Caco-2 (cell line): ENCODE results near the gene CHRM3. TPM values are rescaled to one million over a fixed set of nuclear protein-coding genes. Genes with fewer than 3 reads are reported as not detected.
"Not testable (repeated sequence)": the region's sequence is repeated elsewhere in the genome, so short reads cannot be mapped to it uniquely, and the experiment has no call there.

Experiments
- BruUV-seq: library from RNA; stranded (reverse); fragments of 400-500 nt; replicated peaks from 2 replicates; lab custom pipeline; 2021; lab: Mats Ljungman, UMichigan
- CTCF ChIA-PET: fragments of 300-600 bp; sonication (Branson Sonifier 250); formaldehyde crosslinking; loops from one replicate; lab custom pipeline; 2022; ENCODE audit warnings: antibody characterized with exemption; lab: Charles Lee
- POLR2A ChIA-PET: fragments of 300-600 bp; sonication (Branson Sonifier 250); formaldehyde crosslinking; loops from one replicate; lab custom pipeline; 2022; ENCODE audit warnings: antibody characterized with exemption; lab: Charles Lee
- DNase-seq, 2 experiments: peaks; one replicate each; pipeline versions ENCODE4 v3.0.0 to v3.0.0-alpha.2; 2020 to 2022
- H3K27me3 ChIP-seq: replicated peaks from 2 replicates; pipeline ENCODE4 v1.6.0; 2011; ENCODE audit warnings: low read length; ENCODE audit not compliant: control insufficient read depth, insufficient read depth
- H3K36me3 ChIP-seq: 2 replicates; pipeline ENCODE4 v1.5.1; 2011; ENCODE audit warnings: low read length; ENCODE audit not compliant: control insufficient read depth, insufficient read depth
- H3K4me1 ChIP-seq: fragments of 250-450 bp; sonication (Bioruptor Pico); 2 replicates; pipeline ENCODE4 v1.5.1; 2020; ENCODE audit warnings: mild to moderate bottlenecking
- H3K4me3 ChIP-seq: 2 replicates; pipeline ENCODE4 v1.5.1; 2011; ENCODE audit warnings: low read depth, mild to moderate bottlenecking, control low read depth, low read length
- H3K9me3 ChIP-seq: fragments of 250-450 bp; sonication (Bioruptor Pico); 2 replicates; pipeline ENCODE4 v1.5.1; 2020; ENCODE audit warnings: mild to moderate bottlenecking, moderate library complexity
- H3K27ac Mint-ChIP-seq: one replicate; pipeline ENCODE4 v1.8.0; 2022; ENCODE audit warnings: mixed read lengths; ENCODE audit not compliant: unreplicated experiment
- H3K27me3 Mint-ChIP-seq: one replicate; pipeline ENCODE4 v1.8.0; 2022; ENCODE audit warnings: mixed read lengths; ENCODE audit not compliant: insufficient read depth, unreplicated experiment
- H3K36me3 Mint-ChIP-seq: one replicate; pipeline ENCODE4 v1.8.0; 2022; ENCODE audit warnings: mild to moderate bottlenecking, mixed read lengths; ENCODE audit not compliant: insufficient read depth, unreplicated experiment
- H3K4me1 Mint-ChIP-seq: one replicate; pipeline ENCODE4 v1.8.0; 2022; ENCODE audit warnings: low read depth, mixed read lengths; ENCODE audit not compliant: unreplicated experiment
- H3K4me3 Mint-ChIP-seq: one replicate; pipeline ENCODE4 v1.8.0; 2022; ENCODE audit warnings: mild to moderate bottlenecking, moderate library complexity, mixed read lengths; ENCODE audit not compliant: unreplicated experiment
- H3K9me3 Mint-ChIP-seq: one replicate; pipeline ENCODE4 v1.8.0; 2022; ENCODE audit warnings: mixed read lengths; ENCODE audit not compliant: unreplicated experiment
- intact Hi-C: fragments of 100-400 bp; cut with micrococcal nuclease; formaldehyde crosslinking; loops from one replicate; pipeline ENCODE4 v1.10.0; 2022; ENCODE audit not compliant: unreplicated experiment
- total RNA-seq: library from RNA; stranded (reverse); gene quantifications from 2 replicates; pipeline ENCODE4 v1.2.3, GENCODE V29; 2022
- TF ChIP-seq, protein P1 (sequence below), 2 experiments: fragments of 200-600 bp in 1 of 2; IDR thresholded peaks; 1 replicate in 1 of 2; 2 replicates in 1 of 2; pipeline versions ENCODE4 v1.5.1 to v1.8.0; 2011 to 2022; ENCODE audit warnings: antibody characterized with exemption in 1 of 2, control low read depth in 1 of 2, inconsistent platforms in 1 of 2, low read depth in 1 of 2, low read length in 1 of 2, mild to moderate bottlenecking in 1 of 2, moderate library complexity in 1 of 2; ENCODE audit not compliant: insufficient read depth in 1 of 2, severe bottlenecking in 1 of 2, unreplicated experiment in 1 of 2

Gene CHRM3
- total RNA-seq, 1 experiment from 2014 or later: 8.6 TPM

GRCh38 chr1:239363930-239364329, 22.4 kb upstream of the CHRM3 start:
- Histone ChIP-seq H3K4me1 (peaks cover 20% of the 10 kb centered on the region), H3K36me3 (no peaks in the 10 kb centered on the region), H3K9me3 (no peaks in the 10 kb centered on the region), H3K4me3 (no peak overlapping the region), H3K27me3 (no peaks in the 10 kb centered on the region)
- intact Hi-C loops: loop anchor here (1.0 to 2.0 kb wide), 5 partner anchors 11 to 131 kb away; partner anchors contain the start of gene CHRM3
- Mint-ChIP-seq H3K27ac (peak overlapping the region; percentile 40), H3K36me3 (peaks cover 9% of the 10 kb centered on the region), H3K4me3 (no peak overlapping the region), H3K27me3 (no peaks in the 10 kb centered on the region), H3K9me3 (peaks cover 14% of the 10 kb centered on the region), H3K4me1 (peaks cover 31% of the 10 kb centered on the region)
- CTCF ChIA-PET: no interaction called here
- POLR2A ChIA-PET: no interaction called here
- BruUV-seq: no TSS peak
- TF ChIP-seq, protein P1, sequence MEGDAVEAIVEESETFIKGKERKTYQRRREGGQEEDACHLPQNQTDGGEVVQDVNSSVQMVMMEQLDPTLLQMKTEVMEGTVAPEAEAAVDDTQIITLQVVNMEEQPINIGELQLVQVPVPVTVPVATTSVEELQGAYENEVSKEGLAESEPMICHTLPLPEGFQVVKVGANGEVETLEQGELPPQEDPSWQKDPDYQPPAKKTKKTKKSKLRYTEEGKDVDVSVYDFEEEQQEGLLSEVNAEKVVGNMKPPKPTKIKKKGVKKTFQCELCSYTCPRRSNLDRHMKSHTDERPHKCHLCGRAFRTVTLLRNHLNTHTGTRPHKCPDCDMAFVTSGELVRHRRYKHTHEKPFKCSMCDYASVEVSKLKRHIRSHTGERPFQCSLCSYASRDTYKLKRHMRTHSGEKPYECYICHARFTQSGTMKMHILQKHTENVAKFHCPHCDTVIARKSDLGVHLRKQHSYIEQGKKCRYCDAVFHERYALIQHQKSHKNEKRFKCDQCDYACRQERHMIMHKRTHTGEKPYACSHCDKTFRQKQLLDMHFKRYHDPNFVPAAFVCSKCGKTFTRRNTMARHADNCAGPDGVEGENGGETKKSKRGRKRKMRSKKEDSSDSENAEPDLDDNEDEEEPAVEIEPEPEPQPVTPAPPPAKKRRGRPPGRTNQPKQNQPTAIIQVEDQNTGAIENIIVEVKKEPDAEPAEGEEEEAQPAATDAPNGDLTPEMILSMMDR (IDR thresholded peaks at IDR 0.05; ENCODE audit: insufficient read depth in 1 of 2, low read depth in 1 of 2, low read length in 1 of 2, severe bottlenecking in 1 of 2, unreplicated experiment in 1 of 2): no peak
- DNase-seq: no peak

DNA sequence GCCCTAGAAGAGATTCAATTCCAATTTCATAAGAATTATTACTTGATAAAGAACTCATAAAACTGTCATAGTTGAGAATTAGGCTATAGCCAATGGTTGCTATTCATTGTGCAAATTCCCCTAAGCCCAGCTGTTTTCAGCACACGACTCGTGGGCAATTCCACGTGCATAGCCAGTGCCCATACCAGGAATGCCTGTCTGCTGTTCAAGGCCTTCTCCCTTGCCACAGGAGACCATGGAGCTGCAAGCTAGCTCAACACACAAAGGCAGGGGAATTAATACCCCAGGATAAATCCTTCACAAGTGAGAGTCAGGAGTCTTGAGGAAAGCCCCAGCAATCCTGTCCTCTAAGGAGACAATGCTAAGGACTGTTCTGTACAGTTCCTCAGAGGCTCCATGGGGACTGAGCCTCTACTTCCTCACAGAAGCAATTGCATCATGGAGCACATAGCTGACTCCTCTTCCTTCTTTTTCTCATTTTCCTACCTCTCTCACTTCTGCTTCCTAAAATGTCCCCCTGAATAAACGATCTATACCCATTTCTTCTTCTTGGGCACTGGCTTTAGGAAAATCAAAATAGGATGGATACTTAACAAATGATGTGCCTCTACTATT, 19.1 kb upstream of the CHRM3 start:
- H3K4me3 Mint-ChIP-seq: no peak overlapping the region
- no TSS peak for BruUV-seq
- intact Hi-C loops: no loop called here

GRCh38 chr1:239368436-239369109, 17.8 kb upstream of the CHRM3 start:
- Histone ChIP-seq H3K9me3 (no peaks in the 10 kb centered on the region), H3K4me3 (no peak overlapping the region), H3K4me1 (peaks cover 6% of the 10 kb centered on the region), H3K36me3 (no peaks in the 10 kb centered on the region), H3K27me3 (no peaks in the 10 kb centered on the region)
- Mint-ChIP-seq H3K9me3 (peaks cover 11% of the 10 kb centered on the region), H3K36me3 (peaks cover 9% of the 10 kb centered on the region), H3K27ac (no peak overlapping the region), H3K27me3 (no peaks in the 10 kb centered on the region), H3K4me3 (peak overlapping the region; percentile 35), H3K4me1 (peaks cover 29% of the 10 kb centered on the region)
- TF ChIP-seq, protein P1 (IDR thresholded peaks at IDR 0.05; ENCODE audit: insufficient read depth in 1 of 2, low read depth in 1 of 2, low read length in 1 of 2, severe bottlenecking in 1 of 2, unreplicated experiment in 1 of 2): no peak
- ChIA-PET POLR2A (no interaction called here), CTCF (no interaction called here)
- BruUV-seq: no TSS peak
- intact Hi-C loops: no loop called here
- peak in 1 of 2 experiments; percentile 31 for DNase-seq

More for the DNA sequence above, 19.1 kb upstream of the CHRM3 start:
- Mint-ChIP-seq H3K36me3 (peaks cover 9% of the 10 kb centered on the region), H3K27ac (no peak overlapping the region), H3K4me1 (peaks cover 39% of the 10 kb centered on the region), H3K27me3 (no peaks in the 10 kb centered on the region), H3K9me3 (peaks cover 14% of the 10 kb centered on the region)
- ChIA-PET POLR2A (no interaction called here), CTCF (no interaction called here)
- TF ChIP-seq, protein P1 (IDR thresholded peaks at IDR 0.05; ENCODE audit: insufficient read depth in 1 of 2, low read depth in 1 of 2, low read length in 1 of 2, severe bottlenecking in 1 of 2, unreplicated experiment in 1 of 2): no peak
- Histone ChIP-seq H3K4me3 (no peak overlapping the region), H3K36me3 (no peaks in the 10 kb centered on the region), H3K4me1 (peaks cover 15% of the 10 kb centered on the region), H3K27me3 (no peaks in the 10 kb centered on the region), H3K9me3 (no peaks in the 10 kb centered on the region)
- DNase-seq: no peak

GRCh38 chr1:239370869-239371268, 15.5 kb upstream of the CHRM3 start:
- DNase-seq, H3K36me3 ChIP-seq, H3K4me3 Mint-ChIP-seq, POLR2A ChIA-PET, H3K27me3 Mint-ChIP-seq, H3K9me3 Mint-ChIP-seq, intact Hi-C loops, H3K9me3 ChIP-seq, H3K4me3 ChIP-seq, H3K4me1 ChIP-seq, H3K27me3 ChIP-seq, H3K36me3 Mint-ChIP-seq, H3K27ac Mint-ChIP-seq, CTCF ChIA-PET, BruUV-seq: not testable (repeated sequence)
- H3K4me1 Mint-ChIP-seq: peaks cover 16% of the 10 kb centered on the region
